H9 (cell line): ENCODE measurements around the gene NARS2. TPM values are rescaled to one million over a fixed set of nuclear protein-coding genes. Genes with fewer than 3 reads are reported as not detected.

Experiments used
- DNase-seq: peaks from one replicate; pipeline ENCODE4 v3.0.0-alpha.2; 2017
- H2AFZ ChIP-seq: one replicate; pipeline ENCODE4 v1.6.1; 2013; ENCODE audit warnings: mild to moderate bottlenecking, low read length, control low read depth, moderate library complexity
- H2AK5ac ChIP-seq: 2 replicates; pipeline ENCODE4 v1.6.1; 2013; ENCODE audit warnings: low read length, control low read depth, mixed read lengths; ENCODE audit not compliant: insufficient read length
- H2BK120ac ChIP-seq: one replicate; pipeline ENCODE4 v1.6.1; 2013; ENCODE audit warnings: low read depth, mild to moderate bottlenecking, low read length, control low read depth, inconsistent platforms; ENCODE audit not compliant: poor library complexity, severe bottlenecking
- H2BK12ac ChIP-seq: 2 replicates; pipeline ENCODE4 v1.6.1; 2013; ENCODE audit warnings: low read length, control low read depth, mixed read lengths, low read depth; ENCODE audit not compliant: insufficient read length
- H2BK15ac ChIP-seq: 2 replicates; pipeline ENCODE4 v1.6.1; 2013; ENCODE audit warnings: low read depth, low read length, control low read depth
- H2BK20ac ChIP-seq: one replicate; pipeline ENCODE4 v1.6.1; 2013; ENCODE audit warnings: low read depth, mild to moderate bottlenecking, low read length, control low read depth, inconsistent platforms; ENCODE audit not compliant: poor library complexity, severe bottlenecking
- H2BK5ac ChIP-seq: 2 replicates; pipeline ENCODE4 v1.6.1; 2013; ENCODE audit warnings: low read length, control low read depth, mixed read lengths; ENCODE audit not compliant: insufficient read length
- H3K14ac ChIP-seq: 2 replicates; pipeline ENCODE4 v1.6.1; 2013; ENCODE audit warnings: low read length, control low read depth; ENCODE audit not compliant: insufficient read depth
- H3K18ac ChIP-seq: 2 replicates; pipeline ENCODE4 v1.6.1; 2013; ENCODE audit warnings: low read depth, mild to moderate bottlenecking, mixed read lengths, low read length, control low read depth; ENCODE audit not compliant: insufficient read length
- H3K23ac ChIP-seq: 2 replicates; pipeline ENCODE4 v1.6.1; 2013; ENCODE audit warnings: low read length, control low read depth, mixed read lengths, low read depth; ENCODE audit not compliant: insufficient read length
- H3K23me2 ChIP-seq: 2 replicates; pipeline ENCODE4 v1.6.1; 2013; ENCODE audit warnings: low read depth, mild to moderate bottlenecking, mixed read lengths, low read length, control low read depth; ENCODE audit not compliant: insufficient read length, poor library complexity, severe bottlenecking
- H3K27ac ChIP-seq: 2 replicates; pipeline ENCODE4 v1.5.1; 2013; ENCODE audit warnings: low read length, control low read depth, mixed read lengths, low read depth; ENCODE audit not compliant: insufficient read length
- H3K27me3 ChIP-seq: 2 replicates; pipeline ENCODE4 v1.6.1; 2013; ENCODE audit warnings: low read length, control low read depth, inconsistent platforms; ENCODE audit not compliant: insufficient read depth
- H3K4ac ChIP-seq: 2 replicates; pipeline ENCODE4 v1.6.1; 2013; ENCODE audit warnings: low read depth, mild to moderate bottlenecking, control low read depth, inconsistent platforms, low read length, moderate library complexity
- H3K4me1 ChIP-seq: 2 replicates; pipeline ENCODE4 v1.6.1; 2013; ENCODE audit warnings: low read length, control low read depth, inconsistent platforms; ENCODE audit not compliant: insufficient read depth
- H3K4me2 ChIP-seq: 2 replicates; pipeline ENCODE4 v1.6.1; 2013; ENCODE audit warnings: low read length, control low read depth, mixed read lengths; ENCODE audit not compliant: insufficient read length, insufficient read depth
- H3K56ac ChIP-seq: 2 replicates; pipeline ENCODE4 v1.6.1; 2013; ENCODE audit warnings: low read depth, mild to moderate bottlenecking, mixed read lengths, low read length, control low read depth; ENCODE audit not compliant: insufficient read length
- H3K79me1 ChIP-seq: 2 replicates; pipeline ENCODE4 v1.6.1; 2013; ENCODE audit warnings: low read depth, mild to moderate bottlenecking, moderate library complexity, low read length, control low read depth, inconsistent platforms; ENCODE audit not compliant: insufficient read depth, poor library complexity, severe bottlenecking
- H3K79me2 ChIP-seq: 2 replicates; pipeline ENCODE4 v1.6.1; 2013; ENCODE audit warnings: low read length, control low read depth, inconsistent platforms; ENCODE audit not compliant: insufficient read depth
- H3K9ac ChIP-seq: 2 replicates; pipeline ENCODE4 v1.6.1; 2013; ENCODE audit warnings: low read length, control low read depth, mixed read lengths; ENCODE audit not compliant: insufficient read length; ENCODE audit errors: extremely low read depth
- H3K9me3 ChIP-seq: one replicate; pipeline ENCODE4 v1.6.1; 2013; ENCODE audit warnings: low read depth, low read length, inconsistent platforms; ENCODE audit not compliant: control insufficient read depth
- H3T11ph ChIP-seq: one replicate; pipeline ENCODE4 v1.6.1; 2013; ENCODE audit warnings: mild to moderate bottlenecking, low read length, control low read depth, inconsistent platforms
- H4K20me1 ChIP-seq: one replicate; pipeline ENCODE4 v1.6.1; 2013; ENCODE audit not compliant: control insufficient read depth, insufficient read length, insufficient read depth
- H4K5ac ChIP-seq: 2 replicates; pipeline ENCODE4 v1.6.1; 2013; ENCODE audit warnings: low read depth, mild to moderate bottlenecking, mixed read lengths, low read length, control low read depth; ENCODE audit not compliant: insufficient read length
- H4K8ac ChIP-seq: replicated peaks from 2 replicates; pipeline ENCODE4 v1.6.1; 2013; ENCODE audit warnings: low read length, control low read depth, mixed read lengths, low read depth; ENCODE audit not compliant: insufficient read length
- H4K91ac ChIP-seq: 2 replicates; pipeline ENCODE4 v1.6.1; 2013; ENCODE audit warnings: low read depth, mild to moderate bottlenecking, moderate library complexity, mixed read lengths, low read length, control low read depth; ENCODE audit not compliant: insufficient read length
- H3K27ac Mint-ChIP-seq, 3 experiments: 2 replicates in 2 of 3; 3 replicates in 1 of 3; pipeline ENCODE4 v1.8.0; 2020 to 2021; ENCODE audit warnings: mixed read lengths in 3 of 3, mild to moderate bottlenecking in 1 of 3, moderate library complexity in 1 of 3
- H3K27me3 Mint-ChIP-seq: 2 replicates; pipeline ENCODE4 v1.8.0; 2021; ENCODE audit warnings: low read depth, mild to moderate bottlenecking, moderate library complexity, mixed read lengths
- H3K36me3 Mint-ChIP-seq, 3 experiments: 2 replicates in 2 of 3; 3 replicates in 1 of 3; pipeline ENCODE4 v1.8.0; 2020 to 2021; ENCODE audit warnings: low read depth in 3 of 3, mixed read lengths in 3 of 3; ENCODE audit not compliant: insufficient read depth in 1 of 3
- H3K4me1 Mint-ChIP-seq, 2 experiments: 2 replicates each; pipeline ENCODE4 v1.8.0; 2020; ENCODE audit warnings: mixed read lengths in 2 of 2
- H3K4me3 Mint-ChIP-seq, 2 experiments: 2 replicates in 1 of 2; 3 replicates in 1 of 2; pipeline ENCODE4 v1.8.0; 2020 to 2021; ENCODE audit warnings: mild to moderate bottlenecking in 2 of 2, mixed read lengths in 2 of 2, moderate library complexity in 1 of 2
- H3K9me3 Mint-ChIP-seq, 2 experiments: 2 replicates in 1 of 2; 3 replicates in 1 of 2; pipeline ENCODE4 v1.8.0; 2020; ENCODE audit warnings: mild to moderate bottlenecking in 2 of 2, mixed read lengths in 2 of 2, moderate library complexity in 1 of 2
- CTCF ChIP-seq: fragments of 200-600 bp; sonication (generic); conservative IDR thresholded peaks from 3 replicates; pipeline ENCODE4 v1.8.0; 2021; ENCODE audit warnings: antibody characterized with exemption, mild to moderate bottlenecking
- WGBS: extraction: QIAGEN DNeasy Blood & Tissue Kit; methylation state at CpG from one replicate; pipeline ENCODE4 v1.1.7; 2013; ENCODE audit warnings: missing lambda C conversion rate, low lambda C conversion rate, mixed read lengths; ENCODE audit not compliant: insufficient read length; ENCODE audit errors: extremely low coverage; 5-methylcytosine and 5-hydroxymethylcytosine counted together
- total RNA-seq: library from RNA; stranded (reverse); gene quantifications from 2 replicates; pipeline ENCODE4 v1.2.1, GENCODE V29; 2021

NARS2 gene
- total RNA-seq, 1 experiment from 2014 or later, result 29.7 TPM

- peaks cover 28 to 30% of the 10 kb centered on the region in 2 experiments for H3K4me1 Mint-ChIP-seq
- no CpG with 5 or more reads among the region's 4 CpGs for WGBS
- Histone ChIP-seq H3K4me2 (no peak overlapping the region), H4K91ac (no peak overlapping the region), H4K20me1 (no peaks in the 10 kb centered on the region), H2BK15ac (no peak overlapping the region), H3K79me1 (no peaks in the 10 kb centered on the region), H2BK5ac (no peak overlapping the region), H3K56ac (no peak overlapping the region), H3K79me2 (no peaks in the 10 kb centered on the region), H2AFZ (no peak overlapping the region), H3K4me1 (peaks cover 2% of the 10 kb centered on the region; the same call in 1 of the 2 replicates), H3K27ac (no peak overlapping the region), H3K23me2 (peaks cover 15% of the 10 kb centered on the region), H2BK12ac (no peak overlapping the region), H3K27me3 (peaks cover 5% of the 10 kb centered on the region), H2BK20ac (no peak overlapping the region), H4K8ac (no peak overlapping the region), H3K23ac (no peak overlapping the region), H4K5ac (no peak overlapping the region), H3T11ph (no peak overlapping the region), H2AK5ac (no peak overlapping the region), H3K14ac (no peak overlapping the region), H3K9me3 (no peaks in the 10 kb centered on the region), H3K9ac (no peak overlapping the region), H2BK120ac (no peak overlapping the region), H3K18ac (no peak overlapping the region), H3K4ac (no peak overlapping the region)
- H3K27ac Mint-ChIP-seq, result no peak overlapping the region; a peak in 1 of 7 replicates
- no peak for TF ChIP-seq CTCF
- H3K4me3 Mint-ChIP-seq, result no peak overlapping the region
- H3K36me3 Mint-ChIP-seq, result no peaks in the 10 kb centered on the region
- peaks cover 34% of the 10 kb centered on the region for H3K27me3 Mint-ChIP-seq
- no peaks in the 10 kb centered on the region for H3K9me3 Mint-ChIP-seq
- no peak for DNase-seq
Observed at GRCh38 chr11:78415338-78415737, 159.3 kb downstream of the NARS2 start.
